GM12874 (cell line): ENCODE results near the gene TGM6.

ENCODE experiments used
- TF ChIP-seq, protein P1 (sequence below): IDR thresholded peaks from 2 replicates; pipeline ENCODE4 v1.5.1; 2011; ENCODE audit warnings: low read depth, mild to moderate bottlenecking, control low read depth, low read length, moderate library complexity; ENCODE audit not compliant: insufficient read depth

The TGM6 gene

GRCh38 chr20:2363587-2363986 is 17.1 kb upstream of the TGM6 start:
- TF ChIP-seq, protein P1, sequence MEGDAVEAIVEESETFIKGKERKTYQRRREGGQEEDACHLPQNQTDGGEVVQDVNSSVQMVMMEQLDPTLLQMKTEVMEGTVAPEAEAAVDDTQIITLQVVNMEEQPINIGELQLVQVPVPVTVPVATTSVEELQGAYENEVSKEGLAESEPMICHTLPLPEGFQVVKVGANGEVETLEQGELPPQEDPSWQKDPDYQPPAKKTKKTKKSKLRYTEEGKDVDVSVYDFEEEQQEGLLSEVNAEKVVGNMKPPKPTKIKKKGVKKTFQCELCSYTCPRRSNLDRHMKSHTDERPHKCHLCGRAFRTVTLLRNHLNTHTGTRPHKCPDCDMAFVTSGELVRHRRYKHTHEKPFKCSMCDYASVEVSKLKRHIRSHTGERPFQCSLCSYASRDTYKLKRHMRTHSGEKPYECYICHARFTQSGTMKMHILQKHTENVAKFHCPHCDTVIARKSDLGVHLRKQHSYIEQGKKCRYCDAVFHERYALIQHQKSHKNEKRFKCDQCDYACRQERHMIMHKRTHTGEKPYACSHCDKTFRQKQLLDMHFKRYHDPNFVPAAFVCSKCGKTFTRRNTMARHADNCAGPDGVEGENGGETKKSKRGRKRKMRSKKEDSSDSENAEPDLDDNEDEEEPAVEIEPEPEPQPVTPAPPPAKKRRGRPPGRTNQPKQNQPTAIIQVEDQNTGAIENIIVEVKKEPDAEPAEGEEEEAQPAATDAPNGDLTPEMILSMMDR, result no peak

DNA sequence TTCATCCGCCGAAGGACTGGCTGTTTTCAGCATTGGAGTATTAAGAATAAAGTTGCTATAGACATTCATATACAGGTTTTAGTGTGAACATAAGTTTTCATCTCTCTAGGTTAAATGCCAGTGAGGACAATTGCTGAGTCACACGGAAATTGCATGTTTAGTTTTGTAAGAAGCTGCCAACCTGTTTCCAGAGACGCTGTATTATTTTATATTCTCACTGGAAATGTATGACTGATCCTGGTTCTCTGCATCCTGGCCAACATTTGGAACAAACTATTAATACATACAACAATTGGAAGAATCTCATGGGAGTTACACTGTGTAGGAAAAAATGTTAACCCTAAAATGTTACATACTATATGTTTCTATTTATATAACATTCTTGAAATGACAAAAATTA is 16.7 kb upstream of the TGM6 start:
- TF ChIP-seq, protein P1, result no peak

DNA sequence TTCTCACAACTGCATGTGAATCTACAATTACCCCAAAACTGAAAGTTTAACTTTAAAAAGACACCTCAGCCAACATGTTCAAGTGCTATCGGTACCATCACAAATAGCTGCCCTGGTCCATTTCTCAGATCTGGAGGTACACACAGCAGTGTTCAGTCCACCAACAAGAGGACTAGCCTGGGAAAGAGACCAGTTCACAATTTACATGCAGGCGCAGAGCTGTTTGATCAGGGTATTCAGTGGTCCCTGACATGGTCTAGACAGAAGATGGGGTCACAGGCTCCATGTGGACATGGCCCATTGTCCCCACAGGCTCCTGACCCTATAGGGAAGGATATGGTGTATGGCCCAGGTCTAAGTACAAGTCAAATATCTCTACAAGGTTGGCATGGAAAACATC is 15.6 kb upstream of the TGM6 start:
- TF ChIP-seq, protein P1, result no peak

GRCh38 chr20:2365666-2366065 is 15.0 kb upstream of the TGM6 start:
- TF ChIP-seq, protein P1, result no peak

DNA sequence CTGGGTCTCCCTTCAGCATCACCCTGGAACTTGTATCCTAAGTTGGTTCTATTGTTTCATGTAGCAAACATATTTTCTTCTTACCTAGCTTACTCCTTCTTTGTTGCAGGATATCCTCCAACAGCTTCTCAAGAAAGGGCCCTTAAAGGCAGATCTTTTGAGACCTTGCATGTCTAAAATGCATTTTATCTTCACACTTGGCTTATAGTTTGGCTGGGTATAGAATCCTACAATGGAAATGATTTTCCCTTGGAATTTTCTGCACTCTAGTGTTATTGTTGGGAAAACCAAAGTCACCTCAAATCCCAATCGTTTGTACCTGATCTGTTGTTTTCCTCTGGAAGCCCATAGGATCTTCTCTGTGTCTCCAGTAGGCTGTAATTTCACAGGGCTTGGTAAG is 12.1 kb upstream of the TGM6 start:
- TF ChIP-seq, protein P1, result no peak

- TF ChIP-seq, protein P1, result no peak
These were observed 7.6 kb upstream of the TGM6 start for GRCh38 chr20:2373098-2373497.

GRCh38 chr20:2374346-2375125 is 6.2 kb upstream of the TGM6 start:
- TF ChIP-seq, protein P1, result no peak

DNA sequence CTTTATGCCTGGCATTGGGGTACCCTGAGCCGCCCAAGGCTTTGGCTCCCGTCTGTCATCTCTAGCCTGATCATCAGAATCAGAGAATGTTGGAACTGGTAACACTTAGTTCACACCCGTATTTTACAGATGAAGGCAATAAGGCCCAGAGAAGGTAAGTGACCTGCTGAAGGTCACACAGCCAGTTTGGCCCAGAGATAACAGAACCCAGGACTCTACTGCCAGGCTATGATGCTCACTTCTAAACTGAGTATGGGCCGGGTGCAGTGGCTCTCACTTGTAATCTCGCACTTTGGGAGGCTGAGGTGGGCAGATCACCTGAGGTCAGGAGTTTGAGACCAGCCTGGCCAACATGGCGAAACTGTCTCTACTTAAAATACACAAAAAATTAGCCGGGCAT is 1.8 kb upstream of the TGM6 start:
- TF ChIP-seq, protein P1, result no peak
